Activated naive CD4-positive, alpha-beta T cell treated with Interleukin-2 at 50 U/mL for 16 hours (primary cell): ENCODE data around the gene RPL18.
"Not testable (repeated sequence)": the region's sequence is repeated elsewhere in the genome, so short reads cannot be mapped to it uniquely, and the experiment has no call there.

Experiments
- DNase-seq: peaks from one replicate; pipeline ENCODE4 v3.0.0-alpha.2; 2020

RPL18 gene

GRCh38 chr19:48618916-48619691, at the start of gene RPL18, which contains the start of gene SPHK2:
Gene RPL18, minus strand, starts transcription at chr19:48619178. Its CDS starts 35 bp downstream, at chr19:48619143.
Gene SPHK2, plus strand, starts transcription at chr19:48619506. Its CDS starts 1,009 bp downstream, at chr19:48620515.
- DNase-seq: peak; percentile 96

- no peak for DNase-seq
Measured at GRCh38 chr19:48668761-48669160, 49.8 kb upstream of the RPL18 start.

GRCh38 chr19:48668332-48668731, 49.4 kb upstream of the RPL18 start:
- DNase-seq: no peak

- no peak for DNase-seq
Measured at GRCh38 chr19:48665786-48666185, 46.8 kb upstream of the RPL18 start.

GRCh38 chr19:48664476-48664875, 45.5 kb upstream of the RPL18 start:
- no peak for DNase-seq

GRCh38 chr19:48663667-48664066, 44.7 kb upstream of the RPL18 start:
- no peak for DNase-seq

- DNase-seq: no peak
Measured at GRCh38 chr19:48661711-48662090, 42.7 kb upstream of the RPL18 start.

GRCh38 chr19:48660852-48661710, 42.1 kb upstream of the RPL18 start:
- DNase-seq: peak; percentile 80

- no peak for DNase-seq
Measured at GRCh38 chr19:48659768-48660167, 40.8 kb upstream of the RPL18 start.

- DNase-seq: no peak
Measured at GRCh38 chr19:48658483-48658882, 39.5 kb upstream of the RPL18 start.

GRCh38 chr19:48657828-48658227, 38.9 kb upstream of the RPL18 start:
- DNase-seq: not testable (repeated sequence)

GRCh38 chr19:48656840-48657474, 38.0 kb upstream of the RPL18 start:
- DNase-seq: no peak

- DNase-seq: no peak
Measured at GRCh38 chr19:48654299-48655059, 35.5 kb upstream of the RPL18 start.

GRCh38 chr19:48651683-48652048, 32.7 kb upstream of the RPL18 start:
- DNase-seq: no peak

GRCh38 chr19:48650974-48651682, 32.1 kb upstream of the RPL18 start:
- no peak for DNase-seq

GRCh38 chr19:48648134-48648533, 29.2 kb upstream of the RPL18 start:
- DNase-seq: no peak

GRCh38 chr19:48646722-48647216, 27.8 kb upstream of the RPL18 start:
- DNase-seq: no peak

GRCh38 chr19:48646001-48646721, 27.2 kb upstream of the RPL18 start, which contains the start of gene CA11:
Gene CA11, minus strand, starts transcription at chr19:48646187. Its CDS starts 555 bp downstream, at chr19:48645632.
- DNase-seq: peak; percentile 92

- no peak for DNase-seq
Measured at GRCh38 chr19:48645620-48646000, 26.6 kb upstream of the RPL18 start.

GRCh38 chr19:48644839-48645619, 26.1 kb upstream of the RPL18 start:
- peak; percentile 74 for DNase-seq
